Hepatocyte (in vitro differentiated cells): ENCODE results near the gene BTRC.

Source experiments
- EZH2 ChIP-seq: fragments of 200-600 bp; sonication (generic); IDR thresholded peaks from 2 replicates; pipeline ENCODE4 v1.6.1; 2016; ENCODE audit warnings: antibody characterized with exemption, mild to moderate bottlenecking, borderline replicate concordance
- TF ChIP-seq, protein P1 (sequence below): fragments of 200-600 bp; sonication (generic); IDR thresholded peaks from 2 replicates; pipeline ENCODE4 v1.5.1; 2016; ENCODE audit warnings: antibody characterized with exemption, mild to moderate bottlenecking; ENCODE audit not compliant: poor library complexity

DNA sequence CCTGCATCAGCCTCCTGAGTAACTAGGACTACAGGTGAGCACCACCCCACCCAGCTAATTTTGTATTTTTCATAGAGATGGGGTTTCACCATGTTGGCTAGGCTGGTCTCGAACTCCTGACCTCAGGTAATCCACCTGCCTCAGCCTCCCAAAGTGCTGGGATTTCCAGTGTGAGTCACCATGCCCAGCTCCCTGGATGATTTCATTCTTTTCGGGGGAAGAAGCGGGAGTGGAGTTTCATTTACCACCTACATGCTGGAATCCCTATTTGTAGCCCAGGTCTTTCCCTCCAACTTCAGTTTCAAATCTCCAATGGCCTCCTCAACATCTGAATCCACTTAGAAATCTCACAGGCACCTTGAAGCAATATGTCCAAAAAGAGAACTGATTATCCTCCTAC is 2.9 kb upstream of the BTRC start:
- TF ChIP-seq, protein P1, sequence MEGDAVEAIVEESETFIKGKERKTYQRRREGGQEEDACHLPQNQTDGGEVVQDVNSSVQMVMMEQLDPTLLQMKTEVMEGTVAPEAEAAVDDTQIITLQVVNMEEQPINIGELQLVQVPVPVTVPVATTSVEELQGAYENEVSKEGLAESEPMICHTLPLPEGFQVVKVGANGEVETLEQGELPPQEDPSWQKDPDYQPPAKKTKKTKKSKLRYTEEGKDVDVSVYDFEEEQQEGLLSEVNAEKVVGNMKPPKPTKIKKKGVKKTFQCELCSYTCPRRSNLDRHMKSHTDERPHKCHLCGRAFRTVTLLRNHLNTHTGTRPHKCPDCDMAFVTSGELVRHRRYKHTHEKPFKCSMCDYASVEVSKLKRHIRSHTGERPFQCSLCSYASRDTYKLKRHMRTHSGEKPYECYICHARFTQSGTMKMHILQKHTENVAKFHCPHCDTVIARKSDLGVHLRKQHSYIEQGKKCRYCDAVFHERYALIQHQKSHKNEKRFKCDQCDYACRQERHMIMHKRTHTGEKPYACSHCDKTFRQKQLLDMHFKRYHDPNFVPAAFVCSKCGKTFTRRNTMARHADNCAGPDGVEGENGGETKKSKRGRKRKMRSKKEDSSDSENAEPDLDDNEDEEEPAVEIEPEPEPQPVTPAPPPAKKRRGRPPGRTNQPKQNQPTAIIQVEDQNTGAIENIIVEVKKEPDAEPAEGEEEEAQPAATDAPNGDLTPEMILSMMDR = no peak
- TF ChIP-seq EZH2 = no peak
